GM12801 (cell line): ENCODE measurements around the gene FXYD5.

Source experiments
- CTCF ChIP-seq: IDR thresholded peaks from one replicate; pipeline ENCODE4 v1.5.1; 2011; ENCODE audit warnings: control low read depth; ENCODE audit not compliant: insufficient read length; ENCODE audit errors: extremely low read depth

Gene FXYD5

GRCh38 chr19:35122687-35123551 is 31.6 kb upstream of the FXYD5 start:
- TF ChIP-seq CTCF, result no peak

- no peak for TF ChIP-seq CTCF
These were observed 31.0 kb upstream of the FXYD5 start for GRCh38 chr19:35123573-35123972.

- no peak for TF ChIP-seq CTCF
These were observed 30.2 kb upstream of the FXYD5 start for GRCh38 chr19:35124098-35125060.

- no peak for TF ChIP-seq CTCF
These were observed 29.2 kb upstream of the FXYD5 start for GRCh38 chr19:35125270-35125717.

GRCh38 chr19:35125749-35126623 is 28.5 kb upstream of the FXYD5 start:
- TF ChIP-seq CTCF, result no peak

- no peak for TF ChIP-seq CTCF
These were observed 27.9 kb upstream of the FXYD5 start for GRCh38 chr19:35126624-35126959.

- TF ChIP-seq CTCF, result no peak
These were observed 26.7 kb upstream of the FXYD5 start for GRCh38 chr19:35127871-35128270.
